HepG2 (cell line): ENCODE measurements around the gene WDR91. TPM values are rescaled to one million over a fixed set of nuclear protein-coding genes. Genes with fewer than 3 reads are reported as not detected.
A peak's percentile ranks its signal among the peaks of the same experiment; 100 is the strongest.

Experiments
- ARID3A ChIP-seq: IDR thresholded peaks from 2 replicates; pipeline ENCODE4 v1.6.1; 2012; ENCODE audit warnings: low read depth, low read length, improper control_type of control experiment
- CSRNP2 ChIP-seq: sonication (generic); formaldehyde crosslinking; conservative IDR thresholded peaks from 2 replicates; pipeline ENCODE4 v1.8.0; 2022; ENCODE audit warnings: low read depth, missing genetic modification reagents
- HNF1A ChIP-seq, 2 experiments: sonication (generic) in 1 of 2; formaldehyde crosslinking in 1 of 2; IDR thresholded peaks; 2 replicates each; pipeline versions ENCODE4 v1.4.0 to v1.6.1; 2016 to 2020; ENCODE audit warnings: borderline replicate concordance in 1 of 2, low read depth in 1 of 2, mild to moderate bottlenecking in 1 of 2, missing genetic modification reagents in 1 of 2
- HNRNPH1 ChIP-seq: fragments of 200-400 bp; formaldehyde crosslinking; optimal IDR thresholded peaks from 2 replicates; pipeline ENCODE3; 2017; ENCODE audit warnings: mild to moderate bottlenecking, low read depth, low read length
- MBNL3 ChIP-seq: fragments of 250-450 bp; sonication (Bioruptor Pico); conservative IDR thresholded peaks from 2 replicates; pipeline ENCODE4 v1.8.0; 2022; ENCODE audit warnings: mild to moderate bottlenecking, inconsistent platforms
- NCOR1 ChIP-seq: fragments of 200-600 bp; sonication (generic); IDR thresholded peaks from 2 replicates; pipeline ENCODE4 v1.7.0; 2017; ENCODE audit warnings: antibody characterized with exemption, low read length, borderline replicate concordance
- NR2C2 ChIP-seq: sonication (generic); formaldehyde crosslinking; IDR thresholded peaks from 2 replicates; pipeline ENCODE4 v1.4.0; 2020; ENCODE audit warnings: missing genetic modification reagents, mild to moderate bottlenecking, moderate library complexity, borderline replicate concordance
- ZNF232 ChIP-seq: sonication (generic); formaldehyde crosslinking; IDR thresholded peaks from 2 replicates; pipeline ENCODE4 v1.4.0; 2020; ENCODE audit warnings: missing genetic modification reagents, borderline replicate concordance
- ZNF282 ChIP-seq: fragments of 450-650 bp; IDR thresholded peaks from 2 replicates; pipeline ENCODE4 v1.6.1; 2018; ENCODE audit not compliant: partially characterized antibody
- ZNF326 ChIP-seq: sonication (generic); formaldehyde crosslinking; IDR thresholded peaks from 2 replicates; pipeline ENCODE4 v1.4.0; 2020; ENCODE audit warnings: missing genetic modification reagents, borderline replicate concordance
- ZNF720 ChIP-seq: sonication (generic); formaldehyde crosslinking; IDR thresholded peaks from 2 replicates; pipeline ENCODE4 v1.4.0; 2020; ENCODE audit warnings: missing genetic modification reagents
- ZSCAN22 ChIP-seq: sonication (generic); formaldehyde crosslinking; IDR thresholded peaks from 2 replicates; pipeline ENCODE4 v1.4.0; 2020; ENCODE audit warnings: mild to moderate bottlenecking, missing genetic modification reagents
- polyA plus RNA-seq, 8 experiments: library from polyadenylated mRNA; depleted of rRNA in 3 of 8; stranded (reverse) in 7 of 8; unstranded in 1 of 8; fragments of >200 nt; fragmentation: Illumina TruSeq in 4 of 8; extraction: Trizol in 4 of 8; gene quantifications; 2 replicates each; pipeline versions ENCODE4 v1.2.1 to v1.2.3, GENCODE V29; 2011 to 2016; ENCODE audit warnings: low read depth in 4 of 8, missing spikeins in 1 of 8, mixed read lengths in 1 of 8; ENCODE audit not compliant: insufficient read depth in 1 of 8
- total RNA-seq, 5 experiments: library from RNA; depleted of rRNA; stranded (reverse); fragments of >200 nt; fragmentation: Illumina TruSeq; extraction: Trizol; gene quantifications; 2 replicates each; pipeline ENCODE4 v1.2.3, GENCODE V29; 2016; ENCODE audit warnings: low read depth in 1 of 5
- TF ChIP-seq, protein P1 (sequence below): sonication (generic); formaldehyde crosslinking; IDR thresholded peaks from 2 replicates; pipeline ENCODE4 v1.8.0; 2022; ENCODE audit warnings: mild to moderate bottlenecking, missing genetic modification reagents, moderate library complexity

Gene WDR91
- total and polyA plus RNA-seq, 2 of the 13 experiments (the other 11 are each of a cell fraction or from before 2014, with no cell fraction given): 11.6 to 12.1 TPM

DNA sequence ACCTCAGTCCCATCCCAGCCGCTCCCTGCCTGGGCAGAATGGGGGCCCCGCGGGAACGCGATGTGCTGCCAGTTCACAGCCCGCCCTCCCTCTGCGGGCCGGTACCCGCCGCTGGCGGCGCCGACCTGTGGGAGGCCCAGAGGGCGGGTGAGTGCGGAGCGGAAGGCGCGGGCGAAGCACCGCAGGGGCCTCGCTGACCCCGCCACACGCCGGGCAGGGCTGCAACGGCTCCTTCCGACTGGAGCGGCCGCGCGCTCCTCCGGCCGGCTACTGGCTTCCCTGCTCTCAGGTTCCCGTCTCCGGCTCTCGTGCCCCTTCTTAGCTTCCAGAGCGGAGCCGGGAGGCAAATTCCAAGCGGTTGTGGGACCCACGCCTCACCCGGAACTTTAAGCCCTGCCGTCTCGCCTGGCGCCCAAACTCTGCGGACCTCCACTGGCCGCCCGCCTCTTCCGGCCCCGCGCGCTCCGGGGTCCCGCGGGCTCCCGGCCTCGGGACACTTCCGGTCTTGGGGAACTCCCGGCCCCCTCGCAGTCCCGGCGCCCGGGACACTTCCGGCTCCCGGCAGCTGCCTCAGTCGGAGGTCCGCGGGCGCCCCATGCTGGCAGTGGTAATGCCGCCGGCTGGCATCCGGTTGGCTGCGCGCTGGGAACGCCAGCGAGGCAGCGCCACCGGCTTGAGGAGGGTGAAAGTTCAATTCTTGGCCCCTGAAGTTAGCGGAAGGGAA is 40.9 kb downstream of the WDR91 start, which contains the start of gene CYREN (continued):
- TF ChIP-seq NR2C2 (peak; percentile 92), ARID3A (no peak), NCOR1 (no peak), ZNF326 (CRISPR knock-in tag) (no peak), HNF1A (IDR thresholded peaks at IDR 0.05; ENCODE audit: low read depth) (peak; percentile 7; the same call in 1 of the 2 replicates), HNF1A (CRISPR knock-in tag; IDR thresholded peaks at IDR 0.05; ENCODE audit: borderline replicate concordance) (peak; percentile 72), HNRNPH1 (no peak), ZNF720 (CRISPR knock-in tag) (no peak), ZNF282 (no peak), CSRNP2 (CRISPR knock-in tag) (no peak), ZSCAN22 (CRISPR knock-in tag) (no peak), ZNF232 (CRISPR knock-in tag) (no peak; the same call in 1 of the 2 replicates), MBNL3 (CRISPR knock-in tag) (no peak)
- TF ChIP-seq, protein P1, sequence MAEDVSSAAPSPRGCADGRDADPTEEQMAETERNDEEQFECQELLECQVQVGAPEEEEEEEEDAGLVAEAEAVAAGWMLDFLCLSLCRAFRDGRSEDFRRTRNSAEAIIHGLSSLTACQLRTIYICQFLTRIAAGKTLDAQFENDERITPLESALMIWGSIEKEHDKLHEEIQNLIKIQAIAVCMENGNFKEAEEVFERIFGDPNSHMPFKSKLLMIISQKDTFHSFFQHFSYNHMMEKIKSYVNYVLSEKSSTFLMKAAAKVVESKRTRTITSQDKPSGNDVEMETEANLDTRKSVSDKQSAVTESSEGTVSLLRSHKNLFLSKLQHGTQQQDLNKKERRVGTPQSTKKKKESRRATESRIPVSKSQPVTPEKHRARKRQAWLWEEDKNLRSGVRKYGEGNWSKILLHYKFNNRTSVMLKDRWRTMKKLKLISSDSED (CRISPR knock-in tag): no peak
